Adrenal gland (tissue), 12 donors: ENCODE results near the gene ZNF20. TPM values are rescaled to one million over a fixed set of nuclear protein-coding genes. Genes with fewer than 3 reads are reported as not detected.
"Not testable (repeated sequence)": the region's sequence is repeated elsewhere in the genome, so short reads cannot be mapped to it uniquely, and the experiment has no call there.

Source experiments
- DNase-seq, 7 donors: peaks; one replicate each; pipeline ENCODE4 v3.0.0-alpha.2; 2019 to 2020
- H3K27ac ChIP-seq, 5 donors: fragments of 200-600 bp; sonication (generic) in 4 of 5; 1 replicate in 3 of 5; 2 replicates in 2 of 5; pipeline versions ENCODE4 v1.5.1 to v1.8.0; 2016 to 2020; ENCODE audit warnings: mild to moderate bottlenecking in 1 of 5
- H3K27me3 ChIP-seq: fragments of 200-600 bp; 2 replicates; pipeline ENCODE4 v1.8.0; 2021
- H3K36me3 ChIP-seq, 2 donors: fragments of 200-600 bp; replicated peaks in 1 of 2; 1 replicate in 1 of 2; 2 replicates in 1 of 2; pipeline versions ENCODE4 v1.5.1 to v1.8.0; 2018 to 2022
- H3K4me1 ChIP-seq, 2 donors: fragments of 200-600 bp; replicated peaks in 1 of 2; 1 replicate in 1 of 2; 2 replicates in 1 of 2; pipeline versions ENCODE4 v1.5.1 to v1.8.0; 2018 to 2021
- H3K4me3 ChIP-seq, 4 donors: fragments of 200-600 bp; sonication (generic) in 3 of 4; one replicate each; pipeline ENCODE4 v1.5.1; 2016 to 2018
- H3K9me3 ChIP-seq, 3 donors: fragments of 200-600 bp; sonication (generic) in 1 of 3; replicated peaks in 1 of 3; 1 replicate in 2 of 3; 2 replicates in 1 of 3; pipeline versions ENCODE4 v1.5.1 to v1.8.0; 2016 to 2021
- POLR2A ChIP-seq, 2 donors: fragments of 450-650 bp; IDR thresholded peaks; one replicate each; pipeline ENCODE4 v1.6.1; 2017; ENCODE audit warnings: antibody characterized with exemption in 2 of 2, mild to moderate bottlenecking in 2 of 2, moderate library complexity in 1 of 2
- WGBS, 4 donors: extraction: QIAGEN DNeasy Blood & Tissue Kit in 2 of 4; methylation state at CpG; one replicate each; pipeline versions ENCODE4 v1.1.5 to v1.1.7; 2013 to 2017; 5-methylcytosine and 5-hydroxymethylcytosine counted together
- intact Hi-C, 2 donors: fragments of 100-400 bp; cut with DNase I; formaldehyde crosslinking; loops; one replicate each; pipeline versions ENCODE4 v1.14.1 to v1.15.0; 2022 to 2023
- polyA plus RNA-seq, 3 donors: library from polyadenylated mRNA; stranded (reverse); fragments of 200-250 nt in 2 of 3; fragments of 350-450 nt in 1 of 3; fragmentation: Illumina TruSeq in 1 of 3; extraction: RNeasy Lipid Tissue Mini Kit (QIAGEN cat#74804) in 1 of 3; gene quantifications; one replicate each; pipeline ENCODE4 v1.2.3, GENCODE V29; 2013 to 2014
- total RNA-seq, 9 donors: library from RNA; depleted of rRNA in 4 of 9; stranded (reverse); fragments of >200 nt in 4 of 9; fragments of 120-200 nt in 1 of 9; fragmentation: NEBNext Ultra II Directional in 1 of 9; extraction: Animal tissue kit (Norgen Biotek cat#: 25700) in 1 of 9; gene quantifications; one replicate each; pipeline versions ENCODE4 v1.1.0 to v1.2.4, GENCODE V29; 2013 to 2023
- TF ChIP-seq, protein P1 (sequence below), 6 experiments: fragments of 450-650 bp in 4 of 6; fragments of 200-600 bp in 2 of 6; sonication (generic) in 1 of 6; IDR thresholded peaks; 1 replicate in 5 of 6; 2 replicates in 1 of 6; pipeline versions ENCODE4 v1.5.1 to v1.8.0; 2016 to 2021; ENCODE audit warnings: antibody characterized with exemption in 6 of 6, mild to moderate bottlenecking in 2 of 6, moderate library complexity in 1 of 6
- donor health status: healthy with polysubstance abuse.
- donor health status: Bipolar disorder and iron deficiency.
- donor health status: DM: yes; HTN: yes; CAD: no.
- donor health status: DM: no; HTN: no; CAD: no.
- donor health status: DM: no; HTN: no; CAD: no.
- donor health status: DM: yes; HTN: yes; CAD: no.

The ZNF20 gene
- total and polyA plus RNA-seq, 12 donors = 1.2 to 8.8 (median 3.9) TPM

DNA sequence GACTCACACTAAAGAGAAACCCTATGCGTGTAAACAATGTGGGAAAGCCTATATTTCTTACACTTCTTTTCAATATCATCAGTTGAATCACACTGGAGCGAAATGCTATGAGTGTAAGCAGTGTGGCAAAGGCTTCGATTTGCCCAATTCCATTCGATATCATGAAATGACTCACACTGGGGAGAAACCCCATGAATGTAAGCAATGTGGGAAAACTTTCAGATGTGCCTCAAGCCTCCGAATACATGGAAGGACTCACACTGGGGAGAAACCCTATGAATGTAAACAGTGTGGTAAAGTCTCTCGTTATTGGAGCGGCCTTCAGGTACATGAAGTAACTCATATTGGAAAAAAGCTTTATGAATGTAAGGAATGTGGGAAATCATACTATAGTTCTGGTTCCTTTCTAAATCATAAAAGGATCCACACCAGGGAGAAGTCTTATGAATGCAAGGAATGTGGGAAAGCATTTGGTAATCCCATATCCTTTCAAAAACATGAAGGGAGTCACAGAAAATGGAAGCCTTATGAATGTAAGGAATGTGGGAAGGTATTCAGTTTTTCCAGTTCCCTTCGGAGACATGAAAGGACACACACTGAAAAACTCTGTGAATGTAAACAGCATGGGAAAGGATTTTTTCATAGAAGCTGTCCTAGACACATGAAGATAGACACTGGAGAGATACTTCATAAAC lies 28.1 kb downstream of the ZNF20 start:
- WGBS, 4 donors = 92 to 98% (median 95%) methylated on average over 8 of the region's 8 CpGs
- Histone ChIP-seq H3K4me3 (no peak overlapping the region), H3K4me1 (no peaks in the 10 kb centered on the region), H3K36me3 (no peaks in the 10 kb centered on the region), H3K27ac (no peak overlapping the region), H3K27me3 (no peaks in the 10 kb centered on the region), H3K9me3 (no peaks in the 10 kb centered on the region)
- DNase-seq = no peak
- no peak for TF ChIP-seq POLR2A (IDR thresholded peaks at IDR 0.05)
- TF ChIP-seq, protein P1, sequence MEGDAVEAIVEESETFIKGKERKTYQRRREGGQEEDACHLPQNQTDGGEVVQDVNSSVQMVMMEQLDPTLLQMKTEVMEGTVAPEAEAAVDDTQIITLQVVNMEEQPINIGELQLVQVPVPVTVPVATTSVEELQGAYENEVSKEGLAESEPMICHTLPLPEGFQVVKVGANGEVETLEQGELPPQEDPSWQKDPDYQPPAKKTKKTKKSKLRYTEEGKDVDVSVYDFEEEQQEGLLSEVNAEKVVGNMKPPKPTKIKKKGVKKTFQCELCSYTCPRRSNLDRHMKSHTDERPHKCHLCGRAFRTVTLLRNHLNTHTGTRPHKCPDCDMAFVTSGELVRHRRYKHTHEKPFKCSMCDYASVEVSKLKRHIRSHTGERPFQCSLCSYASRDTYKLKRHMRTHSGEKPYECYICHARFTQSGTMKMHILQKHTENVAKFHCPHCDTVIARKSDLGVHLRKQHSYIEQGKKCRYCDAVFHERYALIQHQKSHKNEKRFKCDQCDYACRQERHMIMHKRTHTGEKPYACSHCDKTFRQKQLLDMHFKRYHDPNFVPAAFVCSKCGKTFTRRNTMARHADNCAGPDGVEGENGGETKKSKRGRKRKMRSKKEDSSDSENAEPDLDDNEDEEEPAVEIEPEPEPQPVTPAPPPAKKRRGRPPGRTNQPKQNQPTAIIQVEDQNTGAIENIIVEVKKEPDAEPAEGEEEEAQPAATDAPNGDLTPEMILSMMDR (IDR thresholded peaks at IDR 0.05) = no peak
- intact Hi-C loops = no loop called here

DNA sequence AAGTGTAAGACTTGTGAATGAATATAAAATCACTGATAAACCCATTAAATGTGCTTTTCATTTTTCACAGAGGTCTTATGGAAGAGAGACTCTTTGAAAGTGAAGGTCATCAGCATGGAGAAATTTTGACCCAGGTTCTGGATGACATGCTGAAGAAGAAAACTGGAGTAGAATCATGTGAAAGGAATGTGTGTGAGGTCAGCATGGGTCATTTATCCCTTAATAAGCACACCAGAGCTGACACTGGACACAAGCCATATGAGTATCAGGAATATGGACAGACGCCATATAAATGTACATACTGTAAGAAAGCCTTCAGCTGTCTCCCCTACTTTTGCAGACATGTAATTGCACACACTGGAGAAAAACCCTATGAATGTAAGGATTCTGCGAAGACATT lies 29.0 kb downstream of the ZNF20 start:
- H3K27ac ChIP-seq = no peak overlapping the region
- WGBS, 4 donors = 39 to 50% (median 46%) methylated on average over 2 of the region's 2 CpGs
- TF ChIP-seq, protein P1 (IDR thresholded peaks at IDR 0.05) = no peak
- TF ChIP-seq POLR2A (IDR thresholded peaks at IDR 0.05) = no peak
- no peaks in the 10 kb centered on the region for H3K36me3 ChIP-seq
- no peaks in the 10 kb centered on the region for H3K4me1 ChIP-seq
- H3K9me3 ChIP-seq = no peaks in the 10 kb centered on the region
- H3K4me3 ChIP-seq = no peak overlapping the region
- DNase-seq = no peak
- no peaks in the 10 kb centered on the region for H3K27me3 ChIP-seq
- intact Hi-C loops = no loop called here

DNA sequence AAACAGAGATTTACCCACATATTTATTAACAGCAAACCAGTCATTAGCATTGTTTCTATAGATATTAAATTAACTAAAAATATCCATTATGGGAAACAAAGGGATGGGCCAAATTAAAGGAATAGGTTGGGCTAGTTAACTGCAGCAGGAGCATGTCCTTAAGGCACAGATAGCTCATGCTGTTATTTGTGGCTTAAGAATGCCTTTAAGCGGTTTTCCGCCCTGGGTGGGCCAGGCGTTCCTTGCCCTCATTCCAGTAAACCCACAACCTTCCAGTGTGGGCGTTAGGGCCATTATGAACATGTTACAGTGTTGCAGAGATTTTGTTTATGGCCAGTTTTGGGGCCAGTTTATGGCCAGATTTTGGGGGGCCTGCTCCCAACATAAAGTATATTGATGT lies 36.2 kb downstream of the ZNF20 start:
- H3K4me3 ChIP-seq, H3K27ac ChIP-seq, H3K27me3 ChIP-seq, H3K9me3 ChIP-seq, DNase-seq, intact Hi-C loops, H3K4me1 ChIP-seq, H3K36me3 ChIP-seq: not testable (repeated sequence)
- WGBS, 4 donors = 88 to 99% (median 94%) methylated on average over 4 of the region's 4 CpGs

DNA sequence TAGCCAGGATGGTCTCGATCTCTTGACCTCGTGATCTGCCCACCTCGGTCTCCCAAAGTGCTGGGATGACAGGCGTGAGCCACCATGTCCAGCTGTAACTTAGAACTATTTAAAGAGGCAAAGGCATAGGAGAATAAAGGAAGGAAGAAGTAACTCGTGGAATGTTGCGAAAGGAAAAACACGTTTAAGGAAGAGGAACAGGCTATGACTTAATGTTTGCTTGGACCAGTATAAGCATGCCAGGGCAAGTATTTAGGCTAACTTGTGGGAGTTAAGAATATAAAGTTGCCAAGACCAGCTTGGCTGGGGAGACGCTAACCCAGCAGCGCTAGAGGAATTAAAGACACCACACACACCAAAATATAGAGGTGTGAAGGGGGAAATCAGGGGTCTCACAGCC lies 42.1 kb downstream of the ZNF20 start:
- H3K27me3 ChIP-seq = no peaks in the 10 kb centered on the region
- no peak for TF ChIP-seq POLR2A (IDR thresholded peaks at IDR 0.05)
- TF ChIP-seq, protein P1 (IDR thresholded peaks at IDR 0.05) = no peak
- peaks cover 0 to under 1% of the 10 kb centered on the region in 2 donors for H3K4me1 ChIP-seq
- WGBS, 4 donors = 84 to 94% (median 88%) methylated on average over 9 of the region's 9 CpGs
- intact Hi-C loops = no loop called here
- no peak for DNase-seq
- no peak overlapping the region for H3K4me3 ChIP-seq
- H3K9me3 ChIP-seq = no peaks in the 10 kb centered on the region
- no peaks in the 10 kb centered on the region for H3K36me3 ChIP-seq
- no peak overlapping the region for H3K27ac ChIP-seq
